ENCODE measurements around the gene ZNF628.

The ZNF628 gene

DNA sequence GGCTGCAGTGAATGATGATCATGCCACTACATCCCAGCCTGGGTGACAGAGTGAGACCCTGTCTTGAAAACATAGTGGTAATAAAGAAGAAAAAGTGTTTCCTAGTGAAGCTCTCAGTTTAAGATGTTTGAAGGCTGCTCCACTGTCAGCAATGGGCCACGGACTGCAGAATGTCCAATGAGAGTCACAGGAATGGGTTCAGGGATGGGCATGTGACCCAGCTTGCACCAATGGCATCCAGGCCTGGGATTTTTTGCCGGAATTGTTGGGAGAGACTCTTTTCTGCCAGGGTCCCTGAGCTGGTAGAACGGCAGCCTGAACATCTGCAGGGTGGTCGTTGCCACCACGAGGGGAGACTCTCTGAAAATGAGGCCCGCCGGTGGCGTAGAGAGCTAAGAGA is 39.6 kb upstream of the ZNF628 start:
- H4K20me1 ChIP-seq (ENCODE audit: insufficient read depth, low read length, poor library complexity, severe bottlenecking), result no peaks in the 10 kb centered on the region
- H3K9me2 ChIP-seq (replicated peaks; ENCODE audit: low read depth, low read length), result no peaks in the 10 kb centered on the region
- H3K4me1 ChIP-seq (ENCODE audit: insufficient read depth, low read length, poor library complexity, severe bottlenecking), result no peaks in the 10 kb centered on the region
- no peaks in the 10 kb centered on the region for H3K36me3 ChIP-seq (ENCODE audit: insufficient read depth, low read length)
- H3K79me2 ChIP-seq (ENCODE audit: insufficient read depth, low read length), result no peaks in the 10 kb centered on the region
- H3K9me3 ChIP-seq (ENCODE audit: insufficient read depth, low read depth, low read length), result no peaks in the 10 kb centered on the region
- H3F3A ChIP-seq (ENCODE audit: low read depth), result no peaks in the 10 kb centered on the region
- H3K4me3 ChIP-seq (ENCODE audit: low read length, poor library complexity, severe bottlenecking), result no peak overlapping the region
- H2AFZ ChIP-seq (ENCODE audit: low read length), result no peak overlapping the region
- no peak overlapping the region for H3K4me2 ChIP-seq (ENCODE audit: low read depth, low read length, poor library complexity, severe bottlenecking)
- no peak overlapping the region for H3K9ac ChIP-seq (ENCODE audit: low read depth, low read length, poor library complexity, severe bottlenecking)
- TF ChIP-seq, protein P1, sequence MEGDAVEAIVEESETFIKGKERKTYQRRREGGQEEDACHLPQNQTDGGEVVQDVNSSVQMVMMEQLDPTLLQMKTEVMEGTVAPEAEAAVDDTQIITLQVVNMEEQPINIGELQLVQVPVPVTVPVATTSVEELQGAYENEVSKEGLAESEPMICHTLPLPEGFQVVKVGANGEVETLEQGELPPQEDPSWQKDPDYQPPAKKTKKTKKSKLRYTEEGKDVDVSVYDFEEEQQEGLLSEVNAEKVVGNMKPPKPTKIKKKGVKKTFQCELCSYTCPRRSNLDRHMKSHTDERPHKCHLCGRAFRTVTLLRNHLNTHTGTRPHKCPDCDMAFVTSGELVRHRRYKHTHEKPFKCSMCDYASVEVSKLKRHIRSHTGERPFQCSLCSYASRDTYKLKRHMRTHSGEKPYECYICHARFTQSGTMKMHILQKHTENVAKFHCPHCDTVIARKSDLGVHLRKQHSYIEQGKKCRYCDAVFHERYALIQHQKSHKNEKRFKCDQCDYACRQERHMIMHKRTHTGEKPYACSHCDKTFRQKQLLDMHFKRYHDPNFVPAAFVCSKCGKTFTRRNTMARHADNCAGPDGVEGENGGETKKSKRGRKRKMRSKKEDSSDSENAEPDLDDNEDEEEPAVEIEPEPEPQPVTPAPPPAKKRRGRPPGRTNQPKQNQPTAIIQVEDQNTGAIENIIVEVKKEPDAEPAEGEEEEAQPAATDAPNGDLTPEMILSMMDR (conservative IDR thresholded peaks at IDR 0.05; ENCODE audit: low read length), result no peak
- no peak for TF ChIP-seq EZH2phosphoT487 (IDR thresholded peaks at IDR 0.05; ENCODE audit: borderline replicate concordance)
- no peaks in the 10 kb centered on the region for H3K27me3 ChIP-seq (ENCODE audit: insufficient read depth, low read length, poor library complexity, severe bottlenecking)

DNA sequence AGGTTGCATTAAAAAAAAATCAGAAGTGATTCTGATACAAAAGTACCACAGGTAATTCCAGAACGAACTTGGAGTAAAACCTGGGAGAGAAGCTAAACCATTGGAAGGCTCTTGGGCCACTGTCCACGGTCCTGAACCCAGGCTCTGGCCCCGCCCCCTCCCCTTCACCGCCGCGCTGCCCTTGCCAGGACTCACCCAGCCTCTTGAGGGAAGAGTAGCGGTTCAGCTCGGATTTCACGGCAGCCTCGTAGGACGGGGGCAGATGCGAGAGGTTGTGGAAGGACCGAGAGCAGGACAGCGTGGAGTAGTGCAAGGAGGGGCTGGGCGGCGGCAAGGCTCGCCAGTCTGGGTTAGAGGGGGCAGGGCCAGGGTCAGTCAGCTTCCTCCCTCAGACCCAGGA is 39.0 kb upstream of the ZNF628 start:
- H2AFZ ChIP-seq (ENCODE audit: low read length), result no peak overlapping the region
- no peaks in the 10 kb centered on the region for H3F3A ChIP-seq (ENCODE audit: low read depth)
- H3K79me2 ChIP-seq (ENCODE audit: insufficient read depth, low read length), result no peaks in the 10 kb centered on the region
- H3K9ac ChIP-seq (ENCODE audit: low read depth, low read length, poor library complexity, severe bottlenecking), result no peak overlapping the region
- no peaks in the 10 kb centered on the region for H3K36me3 ChIP-seq (ENCODE audit: insufficient read depth, low read length)
- H3K9me3 ChIP-seq (ENCODE audit: insufficient read depth, low read depth, low read length), result no peaks in the 10 kb centered on the region
- no peak for TF ChIP-seq EZH2phosphoT487 (IDR thresholded peaks at IDR 0.05; ENCODE audit: borderline replicate concordance)
- TF ChIP-seq, protein P1 (conservative IDR thresholded peaks at IDR 0.05; ENCODE audit: low read length), result no peak
- H3K4me2 ChIP-seq (ENCODE audit: low read depth, low read length, poor library complexity, severe bottlenecking), result no peak overlapping the region
- no peaks in the 10 kb centered on the region for H3K27me3 ChIP-seq (ENCODE audit: insufficient read depth, low read length, poor library complexity, severe bottlenecking)
- no peaks in the 10 kb centered on the region for H4K20me1 ChIP-seq (ENCODE audit: insufficient read depth, low read length, poor library complexity, severe bottlenecking)
- no peak overlapping the region for H3K4me3 ChIP-seq (ENCODE audit: low read length, poor library complexity, severe bottlenecking)
- H3K4me1 ChIP-seq (ENCODE audit: insufficient read depth, low read length, poor library complexity, severe bottlenecking), result no peaks in the 10 kb centered on the region
- no peaks in the 10 kb centered on the region for H3K9me2 ChIP-seq (replicated peaks; ENCODE audit: low read depth, low read length)

DNA sequence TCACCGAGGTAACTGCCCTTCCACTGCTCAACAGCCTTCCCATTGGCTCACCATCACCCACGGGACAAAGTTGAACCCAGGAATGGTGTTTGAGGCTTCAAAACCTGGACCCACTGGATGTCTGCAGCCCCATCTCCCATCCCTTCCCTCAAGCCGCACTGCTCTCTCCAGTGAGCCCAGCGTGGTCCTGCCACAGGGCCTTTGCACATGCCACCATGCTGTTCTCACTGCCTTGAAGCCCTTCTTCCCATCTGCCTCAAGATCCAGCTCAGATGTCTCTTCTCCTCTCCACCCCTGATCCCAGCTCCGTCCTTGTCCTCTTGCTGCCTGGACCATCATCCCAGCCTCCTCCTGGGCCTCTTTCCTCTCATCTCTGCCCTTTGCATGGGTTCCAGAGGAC is 37.4 kb upstream of the ZNF628 start:
- no peaks in the 10 kb centered on the region for H3K4me1 ChIP-seq (ENCODE audit: insufficient read depth, low read length, poor library complexity, severe bottlenecking)
- TF ChIP-seq, protein P1 (conservative IDR thresholded peaks at IDR 0.05; ENCODE audit: low read length), result no peak
- no peak for TF ChIP-seq EZH2phosphoT487 (IDR thresholded peaks at IDR 0.05; ENCODE audit: borderline replicate concordance)
- no peak overlapping the region for H3K4me3 ChIP-seq (ENCODE audit: low read length, poor library complexity, severe bottlenecking)
- no peaks in the 10 kb centered on the region for H3K79me2 ChIP-seq (ENCODE audit: insufficient read depth, low read length)
- no peaks in the 10 kb centered on the region for H4K20me1 ChIP-seq (ENCODE audit: insufficient read depth, low read length, poor library complexity, severe bottlenecking)
- H2AFZ ChIP-seq (ENCODE audit: low read length), result no peak overlapping the region
- no peaks in the 10 kb centered on the region for H3K9me3 ChIP-seq (ENCODE audit: insufficient read depth, low read depth, low read length)
- H3K9me2 ChIP-seq (replicated peaks; ENCODE audit: low read depth, low read length), result no peaks in the 10 kb centered on the region
- no peak overlapping the region for H3K4me2 ChIP-seq (ENCODE audit: low read depth, low read length, poor library complexity, severe bottlenecking)
- H3F3A ChIP-seq (ENCODE audit: low read depth), result no peaks in the 10 kb centered on the region
- no peaks in the 10 kb centered on the region for H3K36me3 ChIP-seq (ENCODE audit: insufficient read depth, low read length)
- no peaks in the 10 kb centered on the region for H3K27me3 ChIP-seq (ENCODE audit: insufficient read depth, low read length, poor library complexity, severe bottlenecking)
- H3K9ac ChIP-seq (ENCODE audit: low read depth, low read length, poor library complexity, severe bottlenecking), result no peak overlapping the region
